PC-9 (cell line): ENCODE measurements around the gene RNASE11.

Experiments used
- EZH2 ChIP-seq: fragments of 200-600 bp; sonication (generic); IDR thresholded peaks from 2 replicates; pipeline ENCODE4 v1.8.0; 2017; ENCODE audit warnings: antibody characterized with exemption, low read depth
- TF ChIP-seq, protein P1 (sequence below): fragments of 200-600 bp; sonication (generic); conservative IDR thresholded peaks from 2 replicates; pipeline ENCODE4 v1.6.1; 2017; ENCODE audit warnings: mixed run types, antibody characterized with exemption, mild to moderate bottlenecking, moderate library complexity

DNA sequence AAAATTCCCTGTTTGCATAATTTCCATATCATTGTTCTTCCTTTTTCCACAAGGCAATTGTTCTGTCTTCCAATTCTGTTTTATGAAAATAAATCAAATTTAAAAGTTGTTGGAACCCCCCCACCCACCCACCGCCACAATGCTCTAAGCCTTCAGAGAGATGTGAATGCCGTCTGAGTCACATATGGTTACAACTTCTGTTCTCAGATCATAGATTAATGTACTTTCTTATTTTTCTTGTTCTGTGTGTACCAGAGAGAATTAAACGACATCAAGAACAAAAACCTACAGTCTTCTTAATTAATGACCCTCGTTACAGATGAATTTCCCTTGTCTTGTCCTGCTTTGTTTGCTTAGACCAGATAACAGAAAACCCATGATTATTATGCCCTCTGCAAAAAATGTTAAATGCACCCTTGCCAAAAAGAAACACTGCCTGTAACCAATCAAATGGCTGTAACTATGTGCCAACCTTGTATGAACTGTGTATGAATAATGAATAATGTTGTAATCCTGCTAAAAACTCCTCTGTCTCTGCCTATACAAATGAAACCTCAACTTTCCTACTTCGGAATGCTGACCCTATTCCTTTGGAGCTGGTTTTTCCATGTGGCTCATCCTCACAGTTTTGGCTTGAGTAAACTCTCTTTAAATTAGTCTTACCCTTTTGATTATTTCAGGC lies 39.7 kb upstream of the RNASE11 start:
- TF ChIP-seq, protein P1, sequence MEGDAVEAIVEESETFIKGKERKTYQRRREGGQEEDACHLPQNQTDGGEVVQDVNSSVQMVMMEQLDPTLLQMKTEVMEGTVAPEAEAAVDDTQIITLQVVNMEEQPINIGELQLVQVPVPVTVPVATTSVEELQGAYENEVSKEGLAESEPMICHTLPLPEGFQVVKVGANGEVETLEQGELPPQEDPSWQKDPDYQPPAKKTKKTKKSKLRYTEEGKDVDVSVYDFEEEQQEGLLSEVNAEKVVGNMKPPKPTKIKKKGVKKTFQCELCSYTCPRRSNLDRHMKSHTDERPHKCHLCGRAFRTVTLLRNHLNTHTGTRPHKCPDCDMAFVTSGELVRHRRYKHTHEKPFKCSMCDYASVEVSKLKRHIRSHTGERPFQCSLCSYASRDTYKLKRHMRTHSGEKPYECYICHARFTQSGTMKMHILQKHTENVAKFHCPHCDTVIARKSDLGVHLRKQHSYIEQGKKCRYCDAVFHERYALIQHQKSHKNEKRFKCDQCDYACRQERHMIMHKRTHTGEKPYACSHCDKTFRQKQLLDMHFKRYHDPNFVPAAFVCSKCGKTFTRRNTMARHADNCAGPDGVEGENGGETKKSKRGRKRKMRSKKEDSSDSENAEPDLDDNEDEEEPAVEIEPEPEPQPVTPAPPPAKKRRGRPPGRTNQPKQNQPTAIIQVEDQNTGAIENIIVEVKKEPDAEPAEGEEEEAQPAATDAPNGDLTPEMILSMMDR, result no peak
- no peak for TF ChIP-seq EZH2
